GM18511 (cell line): ENCODE data around the gene DCDC2C.

Experiments used
- ATAC-seq: cut with Tn5 transposase; IDR thresholded peaks from one replicate; pipeline ENCODE4 v1.9.1; 2021; ENCODE audit warnings: mild to moderate bottlenecking, moderate library complexity; ENCODE audit not compliant: unreplicated experiment

The DCDC2C gene

DNA sequence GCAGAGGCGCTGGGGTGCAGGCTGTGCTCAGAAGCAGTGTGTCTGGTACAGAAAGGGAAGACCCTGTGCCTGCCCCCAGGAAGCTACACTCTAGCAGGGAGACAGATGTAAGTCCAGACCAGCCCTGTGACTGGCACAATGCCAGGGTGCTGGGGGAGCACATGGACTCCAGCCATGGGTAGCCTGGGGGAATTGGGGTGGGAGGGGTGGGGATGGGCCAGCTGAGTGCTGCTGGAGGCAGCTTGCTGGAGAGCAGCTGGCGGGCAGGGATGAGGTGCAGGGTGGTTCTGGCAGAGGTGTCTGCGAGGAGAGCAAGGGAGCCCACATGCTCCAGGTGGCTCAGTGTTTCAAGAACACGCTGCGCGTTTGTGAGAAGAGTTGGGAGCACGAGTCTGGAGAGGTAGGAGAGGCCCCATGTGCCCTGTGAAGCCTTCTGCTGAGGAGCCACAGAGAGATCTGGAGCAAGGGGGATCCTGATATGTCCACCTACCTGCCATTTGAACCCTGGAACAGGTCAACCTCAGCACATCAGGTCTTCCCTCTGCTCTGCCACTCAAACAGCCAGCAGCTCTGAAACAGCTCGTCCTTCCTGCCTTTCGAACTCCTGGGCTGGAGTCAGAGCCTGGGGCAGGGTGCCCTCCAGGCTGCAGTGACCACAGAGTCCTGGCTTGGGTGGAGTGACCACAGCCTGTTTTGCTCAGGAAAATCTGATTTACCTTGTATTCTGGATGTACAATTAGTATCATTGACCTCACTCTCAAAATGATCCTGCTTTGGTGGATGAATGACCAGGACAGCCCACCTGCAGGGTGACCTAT lies 30.3 kb upstream of the DCDC2C start:
- ATAC-seq = no peak

DNA sequence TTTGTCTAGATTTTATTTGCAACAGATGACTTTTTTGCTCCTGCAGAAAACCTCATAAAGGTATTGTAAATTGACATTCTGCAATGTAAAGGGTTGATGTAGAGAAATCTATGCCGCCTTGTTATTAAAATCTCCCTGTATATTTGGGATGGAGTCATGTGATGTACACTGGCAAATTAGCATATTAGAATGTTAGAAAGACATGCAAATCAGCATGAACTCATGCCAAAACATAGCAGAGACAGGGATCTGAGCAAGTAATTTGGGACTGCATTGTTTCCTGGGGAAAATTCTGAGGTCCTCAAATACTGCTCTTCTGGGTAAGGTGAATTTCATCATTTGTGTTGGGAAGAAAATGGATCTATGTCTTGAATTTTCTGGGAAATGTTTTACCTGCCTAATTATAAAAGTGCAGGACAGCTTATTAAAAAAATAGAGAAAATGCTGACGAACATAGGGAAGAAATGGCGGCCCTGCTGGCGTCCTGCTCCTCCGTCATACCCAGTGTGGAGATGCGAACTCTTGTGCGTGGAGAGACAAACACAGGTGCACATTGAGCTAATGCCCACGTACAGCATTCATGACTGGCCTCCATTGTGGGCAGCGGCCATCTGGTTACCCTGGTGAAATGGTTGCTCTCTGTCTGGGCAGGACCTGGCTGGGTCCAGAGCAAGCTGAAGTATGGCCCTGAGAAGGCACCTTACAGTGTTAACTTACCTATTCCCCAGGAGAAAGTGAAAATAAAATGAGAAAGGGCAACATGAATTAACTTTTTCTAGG lies 29.1 kb upstream of the DCDC2C start:
- ATAC-seq = no peak

DNA sequence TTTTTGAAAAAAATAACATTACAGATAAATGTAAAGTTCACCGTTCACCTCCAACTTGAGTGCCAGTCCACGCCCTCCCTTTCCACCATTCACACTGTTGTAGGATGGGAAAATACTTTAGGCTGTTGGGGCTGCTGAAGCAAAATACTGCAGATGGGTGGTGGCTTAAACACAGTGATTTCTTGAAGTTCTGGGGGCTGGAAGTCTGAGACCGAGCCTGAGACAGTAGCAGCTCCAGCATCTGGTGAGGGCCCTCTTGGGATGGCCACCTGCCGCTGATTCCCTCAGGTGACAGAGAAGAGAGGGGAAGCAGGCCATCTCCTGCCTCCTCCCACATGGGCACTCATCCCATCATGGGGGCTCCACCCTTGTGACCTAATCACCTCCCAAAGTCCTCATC lies 27.7 kb upstream of the DCDC2C start:
- ATAC-seq = no peak

DNA sequence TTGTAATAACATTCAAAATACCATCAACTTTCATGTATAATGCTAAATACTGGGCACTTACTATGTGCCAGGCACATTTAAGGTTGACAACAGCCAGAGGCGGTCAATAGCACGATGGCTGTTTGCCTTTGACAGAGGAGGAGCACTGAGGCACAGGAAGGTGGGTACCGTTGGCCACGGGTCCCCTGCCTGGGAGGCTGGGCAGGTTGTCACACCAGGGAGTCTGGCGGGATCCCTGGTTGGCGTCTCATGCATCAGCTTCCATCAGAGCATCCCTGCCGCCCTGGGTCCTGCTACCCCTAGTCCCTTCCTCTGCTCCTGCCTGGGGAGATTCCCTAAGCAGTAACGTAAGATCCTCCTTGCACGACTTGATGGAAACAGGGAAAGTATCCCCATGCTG lies 25.9 kb upstream of the DCDC2C start:
- ATAC-seq = no peak

DNA sequence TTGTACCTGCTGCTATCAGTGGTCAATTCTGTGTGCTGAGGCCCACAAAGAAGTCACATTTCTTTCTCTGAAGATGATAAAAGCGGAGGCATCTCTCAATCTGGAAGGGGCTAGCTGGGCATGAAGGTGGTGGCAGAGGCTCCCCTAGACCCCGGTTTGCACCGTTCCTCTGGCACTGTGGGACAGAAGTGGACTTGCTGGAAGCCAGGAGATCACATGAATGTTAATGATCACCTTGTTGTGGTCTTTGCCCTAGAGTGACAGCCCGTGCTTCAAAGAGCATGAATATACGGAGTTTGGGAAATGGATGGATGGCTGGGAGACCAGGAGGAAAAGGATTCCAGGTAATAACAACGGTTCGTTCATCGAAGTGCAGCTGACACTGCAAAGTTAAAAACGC lies 25.2 kb upstream of the DCDC2C start:
- no peak for ATAC-seq

DNA sequence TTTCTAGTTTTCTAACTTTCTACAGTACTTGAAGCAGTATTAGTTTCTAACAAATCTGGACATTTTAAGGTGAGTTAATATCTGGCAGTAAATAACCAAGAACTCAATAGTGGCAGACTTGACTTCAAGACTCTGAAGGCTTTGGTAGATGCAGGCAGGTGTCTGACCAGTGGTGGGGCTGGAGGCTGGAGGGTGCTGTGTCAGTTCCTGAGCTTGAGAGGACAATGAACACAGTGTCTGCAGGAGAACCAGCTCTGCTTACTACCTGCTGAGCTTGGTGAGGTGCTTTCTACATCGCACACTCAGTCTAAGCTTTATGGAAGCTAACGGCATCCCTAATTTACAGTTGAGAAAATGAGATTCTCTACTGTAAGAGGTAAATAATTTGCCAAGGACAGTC lies 24.2 kb upstream of the DCDC2C start:
- ATAC-seq = no peak

DNA sequence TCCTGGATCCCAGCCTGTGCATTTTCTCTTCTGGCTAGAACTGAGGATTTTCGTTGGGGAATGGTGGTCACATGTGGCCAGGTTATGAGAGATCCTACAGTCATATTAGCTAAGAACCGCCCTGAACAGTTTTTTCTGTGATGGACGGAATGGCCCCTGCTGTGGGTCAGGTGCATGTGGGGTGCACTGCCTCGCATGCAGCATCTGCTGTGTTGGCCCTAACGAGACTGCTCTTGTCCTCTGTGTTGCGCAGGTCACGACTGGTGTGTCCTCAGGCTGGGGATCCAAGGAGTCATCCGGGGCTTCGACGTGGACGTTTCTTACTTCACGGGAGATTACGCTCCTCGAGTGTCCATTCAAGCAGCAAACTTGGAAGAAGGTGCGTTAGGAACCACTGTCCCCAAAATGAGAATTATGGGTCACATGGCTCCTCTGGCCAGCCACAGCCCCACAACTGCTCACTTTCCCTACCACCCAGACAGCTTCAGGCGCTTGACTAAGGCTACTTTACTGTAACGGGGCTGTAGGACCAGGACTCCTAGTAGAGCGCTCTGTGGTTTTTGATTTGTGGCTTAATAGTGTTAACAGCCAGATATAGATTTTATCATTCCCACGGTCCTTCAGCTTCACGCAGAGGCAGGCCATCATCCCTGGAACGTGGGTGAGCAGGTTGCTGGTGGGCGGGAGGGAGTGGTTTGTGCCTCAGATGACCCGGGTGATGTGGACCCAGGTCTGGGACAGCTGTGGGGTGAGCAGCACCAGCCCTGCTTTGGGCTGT lies 23.6 kb upstream of the DCDC2C start:
- ATAC-seq = no peak

DNA sequence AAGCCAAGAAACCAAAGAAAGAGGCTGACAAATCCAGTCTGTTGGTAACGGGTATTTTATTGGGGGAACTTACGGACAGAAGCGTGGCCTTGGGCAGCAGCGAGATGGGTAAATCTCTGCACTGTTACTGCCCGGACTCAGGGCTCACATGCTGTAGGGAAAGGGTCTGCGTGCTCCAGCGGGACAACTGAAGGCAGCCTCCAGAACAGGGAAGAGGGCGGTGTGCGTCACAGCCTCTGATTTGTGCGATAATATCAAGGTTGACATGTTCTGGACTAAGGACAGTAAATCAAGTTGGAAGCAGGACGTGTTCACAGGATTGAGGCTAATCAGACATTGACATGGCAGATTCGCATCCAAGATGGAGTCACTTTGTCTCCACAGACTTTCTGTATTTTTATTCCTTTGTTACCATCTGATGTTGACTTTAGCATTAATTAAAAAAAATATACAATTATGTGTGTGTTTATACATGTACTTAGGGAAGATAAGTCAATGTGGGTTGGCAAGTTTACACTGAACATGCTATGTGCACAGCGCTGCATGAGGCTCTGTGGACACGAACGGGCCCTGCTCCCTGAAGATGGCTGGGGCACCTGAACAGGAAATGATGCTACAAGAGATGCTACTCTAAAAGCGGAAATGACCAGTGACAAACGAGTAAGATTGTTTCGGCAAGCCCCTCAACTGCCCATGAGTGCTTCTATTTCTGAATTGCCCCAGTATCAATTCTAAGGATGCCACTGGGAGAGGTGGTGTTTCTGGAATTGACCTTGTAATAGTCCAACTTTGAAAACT lies 22.6 kb upstream of the DCDC2C start:
- ATAC-seq = no peak

DNA sequence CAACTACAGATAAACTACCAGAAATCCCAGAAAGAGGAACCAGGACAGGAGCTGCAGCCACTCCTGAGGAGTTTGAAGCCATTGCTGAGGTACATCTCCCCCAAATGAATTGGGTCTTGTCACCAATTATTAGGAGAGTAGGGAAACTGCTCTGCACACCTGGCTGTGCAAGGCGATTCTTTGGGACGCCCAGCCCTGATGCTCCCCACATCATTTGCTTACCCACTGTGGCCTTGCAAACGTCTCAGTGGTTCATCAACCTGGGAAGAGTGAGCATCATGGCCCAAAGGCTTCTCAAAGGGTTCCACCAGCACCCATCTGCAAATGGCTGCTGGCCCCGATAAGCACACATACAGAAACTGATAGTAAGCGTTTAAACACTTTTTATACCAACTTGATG lies 21.8 kb upstream of the DCDC2C start:
- ATAC-seq = no peak

DNA sequence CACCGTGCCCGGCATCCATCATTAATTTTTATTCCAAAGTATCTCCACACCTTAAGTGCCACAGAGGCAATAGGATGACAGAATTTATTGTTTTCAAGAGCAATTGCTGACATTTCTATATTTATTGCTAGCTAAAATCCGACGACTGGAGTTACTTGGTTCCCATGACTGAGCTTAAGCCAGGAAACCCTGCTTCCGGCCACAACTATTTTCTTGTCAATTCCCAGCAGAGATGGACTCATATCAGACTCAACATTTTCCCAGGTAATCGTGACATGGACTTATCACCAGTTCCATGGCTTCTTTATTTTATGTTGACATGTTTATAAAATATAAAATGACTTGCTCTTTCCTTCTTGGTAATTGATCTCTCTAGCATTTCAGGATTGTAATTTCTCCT lies 20.6 kb upstream of the DCDC2C start:
- ATAC-seq = no peak

DNA sequence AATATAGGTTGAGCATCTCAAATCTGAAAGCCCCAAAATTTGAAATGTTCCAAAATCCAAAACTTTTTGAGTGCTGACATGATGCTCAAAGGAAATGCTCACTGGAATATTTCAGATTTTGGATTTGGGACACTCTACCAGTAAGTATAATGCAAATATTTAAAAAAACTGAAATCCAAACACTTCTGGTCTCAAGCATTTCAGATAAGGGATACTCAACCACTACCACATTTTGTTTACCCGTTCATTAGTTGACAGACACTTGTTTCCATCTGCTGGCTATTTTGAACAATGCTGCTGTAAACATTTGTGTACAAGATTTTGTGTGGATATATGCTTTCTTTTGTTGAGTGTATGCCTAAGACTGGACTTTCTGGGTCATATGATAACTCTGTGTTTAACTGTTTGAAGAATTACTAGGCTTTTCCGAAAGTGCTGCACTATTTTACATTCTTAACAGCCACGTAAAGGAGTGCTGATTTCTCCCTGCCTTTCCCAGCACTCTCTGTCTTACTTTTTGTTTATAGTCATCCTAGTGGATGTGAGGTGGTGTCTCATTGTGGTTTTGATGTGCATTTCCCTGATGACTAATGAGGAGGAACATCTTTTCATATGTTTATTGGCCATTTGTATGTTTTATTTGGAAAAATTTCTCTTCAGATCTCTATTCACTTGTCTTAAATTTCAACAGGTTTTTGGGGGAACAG lies 19.5 kb upstream of the DCDC2C start:
- ATAC-seq = no peak

DNA sequence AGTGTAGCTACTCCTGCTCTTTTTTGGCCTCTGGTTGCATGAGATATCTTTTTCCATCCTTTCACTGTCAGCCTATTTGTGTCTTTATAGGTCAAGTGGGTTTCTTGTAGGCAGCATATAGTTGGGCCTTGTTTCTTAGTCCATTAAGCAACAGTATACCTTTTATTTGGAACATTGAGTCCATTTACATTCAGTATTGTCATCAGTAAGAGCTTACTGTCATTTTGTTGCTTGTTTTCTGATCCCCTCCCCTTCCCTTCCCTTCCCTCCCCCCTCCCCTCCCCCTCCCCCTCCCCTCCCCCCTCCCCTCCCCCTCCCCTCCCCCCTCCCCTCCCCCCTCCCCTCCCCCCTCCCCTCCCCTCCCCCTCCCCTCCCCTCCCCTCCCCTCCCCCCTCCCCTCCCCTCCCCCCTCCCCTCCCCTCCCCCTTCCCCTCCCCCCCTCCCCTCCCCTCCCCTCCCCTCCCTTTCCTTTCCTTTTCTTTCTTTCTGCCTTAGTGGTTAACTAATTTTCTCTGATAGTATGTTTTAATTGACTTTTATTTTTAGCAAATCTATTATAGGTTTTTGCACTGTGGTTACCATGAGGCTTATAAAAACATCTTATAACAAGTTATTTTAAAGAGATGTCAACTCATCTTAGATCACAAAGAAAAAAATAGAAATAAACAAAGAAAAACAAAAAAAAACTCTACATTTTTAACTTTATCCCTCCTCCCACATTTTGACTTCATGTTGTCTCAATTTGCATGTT lies 13.2 kb upstream of the DCDC2C start:
- no peak for ATAC-seq

DNA sequence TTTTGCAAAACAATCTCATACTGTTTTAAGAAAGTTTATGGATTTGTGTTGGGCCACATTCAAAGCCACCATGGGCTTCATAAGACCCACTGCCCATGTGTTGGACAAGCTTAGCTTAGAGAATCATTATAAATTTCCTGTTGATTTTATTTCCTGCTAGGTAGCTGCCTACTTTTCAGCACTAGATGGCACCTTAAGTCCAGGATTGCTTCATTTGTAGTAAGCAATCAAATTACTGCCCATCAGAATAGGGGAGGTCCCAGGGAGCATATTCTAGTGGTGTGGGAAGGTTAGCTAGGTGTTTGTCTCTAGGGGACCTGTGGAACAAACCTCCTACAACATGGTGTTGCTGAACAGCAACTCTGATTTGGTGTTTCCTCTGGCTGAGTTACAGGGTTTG lies 11.0 kb upstream of the DCDC2C start:
- no peak for ATAC-seq

DNA sequence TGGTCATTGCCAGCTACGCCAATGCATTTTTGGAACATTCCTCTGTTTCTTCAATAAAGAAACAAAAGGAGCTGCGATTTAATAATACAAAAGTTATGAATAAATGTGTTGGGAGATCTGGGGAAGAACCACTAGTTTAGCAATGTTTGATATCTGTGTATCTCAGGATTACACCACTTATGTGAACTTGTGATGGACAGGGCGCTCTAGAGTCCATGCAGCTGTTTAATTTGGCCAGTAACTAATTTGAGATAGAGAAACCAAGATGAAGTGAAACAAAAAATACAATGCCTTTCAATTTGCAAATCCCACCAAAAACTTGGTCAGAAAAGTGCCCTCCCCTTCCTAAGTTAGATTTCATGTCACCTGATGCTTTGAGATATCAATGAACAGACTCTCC lies 6.8 kb upstream of the DCDC2C start:
- ATAC-seq = no peak

DNA sequence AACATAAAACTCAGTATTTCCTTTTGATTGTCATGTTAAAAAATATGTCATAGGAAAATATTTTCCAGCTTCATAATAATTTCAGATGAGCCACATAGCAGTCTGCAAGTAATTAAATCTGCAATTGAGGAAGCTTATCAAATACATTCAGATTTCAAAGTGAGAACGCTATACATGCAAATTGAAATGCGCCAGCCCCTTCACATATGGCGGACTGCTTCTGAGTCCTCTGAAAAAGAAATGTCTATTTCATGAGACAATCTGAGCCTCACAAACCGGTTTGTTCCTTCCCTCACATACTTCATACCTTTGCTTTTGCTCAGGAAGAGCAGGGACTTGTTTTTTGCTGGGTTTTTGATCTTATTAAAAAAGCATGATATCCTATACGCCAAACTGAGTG lies 2.3 kb upstream of the DCDC2C start:
- no peak for ATAC-seq

DNA sequence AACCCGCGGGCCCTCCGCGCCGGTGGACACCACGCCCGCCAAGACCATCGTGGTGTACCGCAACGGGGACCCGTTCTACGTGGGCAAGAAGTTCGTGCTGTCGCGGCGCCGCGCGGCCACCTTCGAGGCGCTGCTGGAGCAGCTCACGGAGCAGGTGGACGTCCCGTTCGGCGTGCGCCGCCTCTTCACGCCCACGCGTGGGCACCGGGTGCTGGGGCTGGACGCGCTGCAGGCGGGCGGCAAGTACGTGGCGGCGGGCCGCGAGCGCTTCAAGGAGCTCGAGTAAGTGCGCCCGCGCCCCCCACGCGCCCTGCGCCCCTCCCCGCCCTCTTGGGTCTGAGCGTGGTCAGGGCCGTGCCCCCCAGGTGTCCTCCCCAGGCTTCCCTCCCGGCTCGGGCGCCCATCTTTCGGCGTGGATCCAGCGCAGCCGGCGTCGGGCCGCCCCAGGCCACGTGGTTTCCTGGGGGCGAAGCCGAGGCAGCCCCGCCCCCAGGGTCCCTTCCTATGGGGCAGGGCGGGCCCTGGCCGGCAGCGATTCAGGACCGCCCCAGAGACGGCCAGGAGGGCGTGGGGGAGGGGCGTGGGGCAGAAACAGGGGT lies 481 bp downstream of the DCDC2C start:
- ATAC-seq = no peak

DNA sequence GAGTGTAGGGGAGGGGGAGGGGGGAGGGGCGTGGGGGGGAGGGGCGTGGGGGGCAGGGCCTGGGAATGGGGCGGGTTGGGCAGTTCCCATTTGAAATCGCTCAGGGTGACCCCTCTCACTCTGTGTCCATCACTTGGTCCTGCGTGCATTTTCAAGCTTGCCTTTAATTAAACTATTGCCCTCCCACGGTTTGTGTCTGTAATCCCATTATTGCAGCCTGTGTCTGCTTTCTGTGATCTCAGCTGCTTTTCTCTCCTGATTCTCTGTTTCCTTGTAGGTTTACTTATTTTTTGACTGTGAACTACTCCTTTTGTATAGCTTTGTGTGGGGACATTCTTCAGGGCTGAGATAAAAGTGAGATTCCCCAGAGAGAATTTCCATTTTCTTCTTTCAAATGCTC lies 1.3 kb downstream of the DCDC2C start:
- ATAC-seq = no peak

DNA sequence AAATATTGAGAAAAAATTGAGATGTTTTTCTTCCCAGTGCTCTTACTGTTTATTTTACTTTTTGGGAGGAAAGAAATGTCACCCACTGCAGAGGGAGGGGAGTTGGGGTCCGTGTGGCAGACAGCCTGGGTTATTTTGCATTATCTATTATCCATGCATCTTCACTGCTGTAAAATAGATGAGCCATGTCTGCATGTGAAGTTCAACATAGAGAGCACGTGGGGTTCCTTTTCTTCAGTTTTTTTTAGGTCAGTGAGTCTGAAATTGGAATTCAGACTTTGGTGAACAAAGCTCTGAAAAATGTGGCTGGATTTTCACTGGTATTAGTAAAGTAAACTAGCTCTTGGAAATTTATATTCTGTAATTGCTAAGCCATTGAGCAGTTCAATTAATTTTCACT lies 2.4 kb downstream of the DCDC2C start:
- ATAC-seq = no peak

DNA sequence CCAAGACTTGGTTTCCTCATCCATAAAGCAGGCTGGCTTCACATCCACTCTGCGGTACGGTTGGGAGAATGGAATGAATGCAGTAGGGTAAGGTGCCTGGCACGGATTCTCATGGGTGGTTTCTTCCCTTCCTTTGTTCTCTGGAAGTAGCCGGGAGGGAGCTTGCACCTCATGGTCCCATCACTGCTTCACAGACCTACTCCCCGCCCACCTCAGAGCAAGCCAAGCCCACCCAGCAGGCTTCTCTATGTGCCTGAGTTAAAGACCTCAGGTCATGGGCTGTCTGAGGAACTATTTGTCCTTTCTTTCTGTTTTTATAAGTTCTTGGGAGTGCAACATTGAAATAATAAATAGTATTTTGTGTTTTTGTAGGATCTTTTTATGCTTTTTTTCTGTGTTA lies 3.5 kb downstream of the DCDC2C start:
- ATAC-seq = no peak
